Brain microvascular endothelial cell (primary cell): Measurements from ENCODE around the gene SERPINA9.

ENCODE experiments used
- DNase-seq: peaks from one replicate; pipeline ENCODE4 v3.0.0-alpha.2; 2020
- H3K27ac ChIP-seq: fragments of 250-450 bp; sonication (Bioruptor Pico); 2 replicates; pipeline ENCODE4 v1.5.1; 2020; ENCODE audit warnings: mild to moderate bottlenecking, moderate library complexity
- H3K27me3 ChIP-seq: fragments of 250-450 bp; sonication (Bioruptor Pico); replicated peaks from 2 replicates; pipeline ENCODE4 v1.5.1; 2020; ENCODE audit warnings: mild to moderate bottlenecking
- H3K36me3 ChIP-seq: fragments of 250-450 bp; sonication (Bioruptor Pico); replicated peaks from 2 replicates; pipeline ENCODE4 v1.5.1; 2020; ENCODE audit warnings: mild to moderate bottlenecking
- H3K4me3 ChIP-seq: 2 replicates; pipeline ENCODE4 v1.5.1; 2011; ENCODE audit warnings: low read depth, mild to moderate bottlenecking, control low read depth, low read length, moderate library complexity
- in situ Hi-C: cut with HindIII; loops from 2 replicates; pipeline ENCODE4 v1.10.0; 2017; ENCODE audit warnings: low sequenced_read_pairs, low pct_ligation_motif_present
- TF ChIP-seq, protein P1 (sequence below): IDR thresholded peaks from 2 replicates; pipeline ENCODE4 v1.5.1; 2011; ENCODE audit warnings: low read depth, mild to moderate bottlenecking, moderate library complexity, low read length, control low read depth, inconsistent platforms; ENCODE audit errors: missing control alignments

The SERPINA9 gene

DNA sequence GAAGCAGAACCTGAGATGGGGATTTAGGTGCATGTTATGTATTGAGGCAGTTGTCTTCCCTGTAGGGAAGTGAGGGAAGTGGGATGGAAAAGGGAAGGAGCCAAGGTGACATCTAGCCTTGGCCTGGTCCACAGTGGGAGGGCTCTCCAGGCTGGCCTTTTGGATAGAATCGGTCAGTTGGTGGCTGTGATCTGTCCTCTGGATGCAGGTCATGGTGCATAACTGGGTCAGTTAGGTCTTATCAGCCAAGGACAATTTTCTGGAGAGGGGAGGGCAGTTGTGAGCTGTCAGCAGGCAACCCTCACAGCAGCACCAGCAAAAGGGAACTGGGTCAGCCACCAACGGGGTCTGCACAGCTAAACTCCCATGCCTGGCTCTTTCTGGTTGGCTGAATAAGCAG lies 23.7 kb upstream of the SERPINA9 start:
- Histone ChIP-seq H3K4me3 (no peak overlapping the region), H3K27ac (no peak overlapping the region), H3K36me3 (no peaks in the 10 kb centered on the region), H3K27me3 (no peaks in the 10 kb centered on the region)
- in situ Hi-C loops = no loop called here
- no peak for DNase-seq
- TF ChIP-seq, protein P1, sequence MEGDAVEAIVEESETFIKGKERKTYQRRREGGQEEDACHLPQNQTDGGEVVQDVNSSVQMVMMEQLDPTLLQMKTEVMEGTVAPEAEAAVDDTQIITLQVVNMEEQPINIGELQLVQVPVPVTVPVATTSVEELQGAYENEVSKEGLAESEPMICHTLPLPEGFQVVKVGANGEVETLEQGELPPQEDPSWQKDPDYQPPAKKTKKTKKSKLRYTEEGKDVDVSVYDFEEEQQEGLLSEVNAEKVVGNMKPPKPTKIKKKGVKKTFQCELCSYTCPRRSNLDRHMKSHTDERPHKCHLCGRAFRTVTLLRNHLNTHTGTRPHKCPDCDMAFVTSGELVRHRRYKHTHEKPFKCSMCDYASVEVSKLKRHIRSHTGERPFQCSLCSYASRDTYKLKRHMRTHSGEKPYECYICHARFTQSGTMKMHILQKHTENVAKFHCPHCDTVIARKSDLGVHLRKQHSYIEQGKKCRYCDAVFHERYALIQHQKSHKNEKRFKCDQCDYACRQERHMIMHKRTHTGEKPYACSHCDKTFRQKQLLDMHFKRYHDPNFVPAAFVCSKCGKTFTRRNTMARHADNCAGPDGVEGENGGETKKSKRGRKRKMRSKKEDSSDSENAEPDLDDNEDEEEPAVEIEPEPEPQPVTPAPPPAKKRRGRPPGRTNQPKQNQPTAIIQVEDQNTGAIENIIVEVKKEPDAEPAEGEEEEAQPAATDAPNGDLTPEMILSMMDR = no peak

DNA sequence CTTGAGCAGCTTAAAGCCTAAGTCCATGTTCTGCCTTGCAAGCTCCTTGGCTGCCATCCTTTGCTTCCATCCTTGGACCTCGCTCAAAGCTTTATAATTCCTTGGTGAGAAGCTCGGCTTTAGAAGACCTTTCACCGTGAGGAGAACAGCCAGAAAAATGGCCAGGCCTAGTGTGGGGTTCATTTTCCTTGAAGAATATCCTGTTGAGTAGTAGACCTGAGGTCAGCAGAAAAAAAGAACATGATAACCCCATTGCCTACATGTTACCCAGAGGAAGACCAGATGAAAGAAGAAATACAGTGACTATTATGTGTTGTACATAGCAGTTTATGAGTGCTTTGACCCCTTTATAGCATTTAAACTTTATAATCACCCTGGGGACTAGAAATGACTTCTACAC lies 22.2 kb upstream of the SERPINA9 start:
- Histone ChIP-seq H3K4me3 (no peak overlapping the region), H3K27me3 (no peaks in the 10 kb centered on the region), H3K27ac (no peak overlapping the region), H3K36me3 (no peaks in the 10 kb centered on the region)
- in situ Hi-C loops = no loop called here
- no peak for DNase-seq
- TF ChIP-seq, protein P1 = no peak

DNA sequence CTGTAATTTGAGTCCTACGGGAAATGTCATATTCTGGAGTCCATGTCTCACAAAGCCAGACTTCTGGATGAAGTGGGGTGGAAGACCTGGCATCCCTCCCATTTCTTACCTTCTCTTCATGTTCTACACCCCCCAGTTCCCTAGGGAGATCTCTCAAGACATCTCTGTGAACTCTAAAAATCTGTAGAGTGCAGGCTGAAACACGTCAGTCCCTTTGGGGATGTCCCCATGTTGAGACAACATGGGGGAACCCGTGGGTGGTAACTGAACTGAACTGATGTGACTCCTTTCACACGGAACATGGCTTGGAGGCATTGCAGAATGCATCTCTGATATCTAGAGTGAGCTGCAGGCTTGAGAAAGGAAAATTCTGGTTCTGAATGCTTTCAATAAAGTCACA lies 18.1 kb upstream of the SERPINA9 start:
- DNase-seq = no peak
- in situ Hi-C loops = no loop called here
- no peak overlapping the region for H3K4me3 ChIP-seq
- H3K27ac ChIP-seq = no peak overlapping the region
- no peaks in the 10 kb centered on the region for H3K27me3 ChIP-seq
- H3K36me3 ChIP-seq = no peaks in the 10 kb centered on the region
- TF ChIP-seq, protein P1 = no peak

DNA sequence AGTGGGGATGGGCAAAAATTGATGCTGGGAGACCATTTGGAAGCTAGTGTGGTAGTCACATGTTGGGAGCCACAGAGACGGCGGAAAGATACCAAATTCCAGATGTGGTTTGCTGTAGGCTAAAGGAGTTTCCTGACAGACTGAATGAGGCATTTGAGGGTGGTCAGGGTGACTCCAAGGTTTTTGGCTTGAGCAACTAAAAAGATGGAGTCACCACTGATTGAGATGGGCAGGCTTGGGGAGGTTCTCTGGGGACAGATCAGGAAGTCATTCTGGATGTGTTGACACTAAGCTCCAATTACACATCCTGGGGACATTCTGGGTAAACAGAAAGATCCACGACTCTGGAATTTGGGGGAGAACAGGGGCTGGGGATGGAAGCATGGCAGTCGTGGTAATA lies 15.5 kb upstream of the SERPINA9 start:
- Histone ChIP-seq H3K27me3 (no peaks in the 10 kb centered on the region), H3K36me3 (no peaks in the 10 kb centered on the region), H3K27ac (no peak overlapping the region), H3K4me3 (no peak overlapping the region)
- TF ChIP-seq, protein P1 = no peak
- in situ Hi-C loops = no loop called here
- no peak for DNase-seq

DNA sequence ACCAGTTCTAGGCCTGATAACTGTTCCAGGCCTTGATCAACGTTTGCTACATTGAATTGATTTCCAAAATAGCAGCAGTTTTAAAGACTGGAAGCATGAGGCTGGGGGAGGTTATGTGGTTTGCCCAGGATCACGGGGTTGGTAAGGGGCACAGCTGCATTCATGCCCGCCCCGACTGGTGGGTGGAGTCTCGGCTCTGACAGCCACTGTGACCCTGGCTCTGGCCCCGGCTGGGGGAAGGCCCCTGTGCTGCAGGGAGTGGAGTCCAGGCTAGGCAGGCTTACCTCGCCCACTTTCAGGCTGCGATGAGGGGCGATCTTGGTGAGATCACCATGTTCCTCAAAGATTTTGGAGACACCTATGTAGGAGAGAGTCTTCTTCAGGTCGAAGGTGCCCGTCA lies 13.3 kb upstream of the SERPINA9 start:
- Histone ChIP-seq H3K4me3 (no peak overlapping the region), H3K27me3 (no peaks in the 10 kb centered on the region), H3K27ac (no peak overlapping the region), H3K36me3 (no peaks in the 10 kb centered on the region)
- DNase-seq = no peak
- TF ChIP-seq, protein P1 = no peak
- in situ Hi-C loops = no loop called here

DNA sequence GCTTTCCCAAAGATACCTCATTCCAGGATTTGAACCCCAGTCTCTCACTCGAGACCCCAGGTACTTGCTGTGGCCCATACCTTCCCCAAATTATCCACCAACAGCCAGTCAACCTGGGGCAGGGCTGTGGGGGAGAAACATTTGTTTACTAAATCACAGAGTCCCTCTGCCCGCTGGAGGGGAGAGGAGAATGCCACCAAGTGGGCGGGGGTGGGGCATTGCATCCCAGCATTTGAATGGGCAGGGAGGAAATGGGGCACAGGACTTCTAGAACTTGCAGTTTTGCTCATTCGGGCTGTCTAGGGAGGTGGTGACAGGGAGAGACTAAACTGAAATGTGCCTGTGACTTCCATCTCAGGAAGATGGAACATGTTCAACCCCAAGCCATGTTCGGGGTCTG lies 10.9 kb upstream of the SERPINA9 start:
- TF ChIP-seq, protein P1 = no peak

More for the DNA sequence above, 10.9 kb upstream of the SERPINA9 start:
- H3K27ac ChIP-seq = no peak overlapping the region
- no peaks in the 10 kb centered on the region for H3K27me3 ChIP-seq
- in situ Hi-C loops = no loop called here
- no peak for DNase-seq
- H3K4me3 ChIP-seq = no peak overlapping the region
- H3K36me3 ChIP-seq = no peaks in the 10 kb centered on the region
